T-helper 9 cell (primary cell): Measurements from ENCODE around the gene MMS19.
"Not testable (repeated sequence)": the region's sequence is repeated elsewhere in the genome, so short reads cannot be mapped to it uniquely, and the experiment has no call there.

Source experiments
- DNase-seq: peaks from one replicate; pipeline ENCODE4 v3.0.0-alpha.2; 2020
- total RNA-seq, 2 donors: gene quantifications; one replicate each; lab custom pipeline; 2026; lab: John Stamatoyannopoulos, UW

The MMS19 gene
- 65.9 to 114 reads per million in 2 donors for total RNA-seq

- DNase-seq = peak; percentile 99
Measured at GRCh38 chr10:97498076-97498840, at the start of gene MMS19. MMS19 (minus strand) TSS chr10:97498422; CDS start chr10:97498384, 38 bp downstream.

- DNase-seq = no peak
Measured at GRCh38 chr10:97547962-97548361, 49.7 kb upstream of the MMS19 start.

- no peak for DNase-seq
Measured at GRCh38 chr10:97547271-97547600, 49.0 kb upstream of the MMS19 start.

- no peak for DNase-seq
Measured at GRCh38 chr10:97546456-97547270, 48.4 kb upstream of the MMS19 start.

GRCh38 chr10:97543025-97543546 lies 44.9 kb upstream of the MMS19 start:
- no peak for DNase-seq

- no peak for DNase-seq
Measured at GRCh38 chr10:97542169-97543024, 44.2 kb upstream of the MMS19 start.

- DNase-seq = no peak
Measured at GRCh38 chr10:97540669-97541500, 42.7 kb upstream of the MMS19 start.

- DNase-seq = no peak
Measured at GRCh38 chr10:97539523-97540200, 41.4 kb upstream of the MMS19 start.

GRCh38 chr10:97538839-97539238 lies 40.6 kb upstream of the MMS19 start:
- no peak for DNase-seq

- DNase-seq = no peak
Measured at GRCh38 chr10:97538411-97538810, 40.2 kb upstream of the MMS19 start.

- no peak for DNase-seq
Measured at GRCh38 chr10:97537186-97537869, 39.1 kb upstream of the MMS19 start.

GRCh38 chr10:97534746-97535367 lies 36.6 kb upstream of the MMS19 start:
- no peak for DNase-seq

GRCh38 chr10:97533888-97534287 lies 35.7 kb upstream of the MMS19 start:
- DNase-seq = no peak

- no peak for DNase-seq
Measured at GRCh38 chr10:97532935-97533671, 34.9 kb upstream of the MMS19 start.

- no peak for DNase-seq
Measured at GRCh38 chr10:97531401-97531986, 33.3 kb upstream of the MMS19 start.

GRCh38 chr10:97529685-97530465 lies 31.7 kb upstream of the MMS19 start:
- no peak for DNase-seq

- DNase-seq = not testable (repeated sequence)
Measured at GRCh38 chr10:97528876-97529275, 30.7 kb upstream of the MMS19 start.

GRCh38 chr10:97525683-97526110 lies 27.5 kb upstream of the MMS19 start:
- DNase-seq = no peak
